MCF 10A (cell line): ENCODE results near the gene MYO16. TPM values are rescaled to one million over a fixed set of nuclear protein-coding genes. Genes with fewer than 3 reads are reported as not detected.

Experiments
- BruUV-seq: library from RNA; stranded (reverse); fragments of 400-500 nt; replicated peaks from 2 replicates; lab custom pipeline; 2021; lab: Mats Ljungman, UMichigan
- CTCF ChIA-PET: fragments of 300-600 bp; sonication (Branson Sonifier 250); formaldehyde crosslinking; extraction: SDS; loops from one replicate; lab custom pipeline; 2021; ENCODE audit warnings: antibody characterized with exemption, inconsistent platforms; lab: Yijun Ruan, JAX
- POLR2A ChIA-PET: fragments of 300-600, 350-650 bp; sonication (Branson Sonifier 250); formaldehyde crosslinking; extraction: SDS; loops from one replicate; lab custom pipeline; 2020; ENCODE audit warnings: antibody characterized with exemption, inconsistent platforms; lab: Yijun Ruan, JAX
- DNase-seq: peaks from one replicate; pipeline ENCODE4 v3.0.0-alpha.2; 2018; ENCODE audit not compliant: unreplicated experiment
- H3K27ac Mint-ChIP-seq: one replicate; pipeline ENCODE4 v1.8.0; 2022; ENCODE audit warnings: mild to moderate bottlenecking, low read depth, mixed read lengths; ENCODE audit not compliant: unreplicated experiment
- H3K27me3 Mint-ChIP-seq: one replicate; pipeline ENCODE4 v1.8.0; 2022; ENCODE audit warnings: mixed read lengths; ENCODE audit not compliant: insufficient read depth, unreplicated experiment
- H3K36me3 Mint-ChIP-seq: one replicate; pipeline ENCODE4 v1.8.0; 2022; ENCODE audit warnings: mild to moderate bottlenecking, moderate library complexity, mixed read lengths; ENCODE audit not compliant: insufficient read depth, unreplicated experiment
- H3K4me1 Mint-ChIP-seq: one replicate; pipeline ENCODE4 v1.8.0; 2022; ENCODE audit warnings: mixed read lengths; ENCODE audit not compliant: insufficient read depth, unreplicated experiment
- H3K4me3 Mint-ChIP-seq: one replicate; pipeline ENCODE4 v1.8.0; 2022; ENCODE audit warnings: mild to moderate bottlenecking, moderate library complexity, mixed read lengths; ENCODE audit not compliant: unreplicated experiment
- H3K9me3 Mint-ChIP-seq: one replicate; pipeline ENCODE4 v1.8.0; 2022; ENCODE audit warnings: mixed read lengths; ENCODE audit not compliant: unreplicated experiment
- intact Hi-C: fragments of 100-400 bp; cut with micrococcal nuclease; formaldehyde crosslinking; loops from 2 replicates; pipeline ENCODE4 v1.14.1; 2022
- total RNA-seq: library from RNA; stranded (reverse); gene quantifications from 2 replicates; pipeline ENCODE4 v1.2.3, GENCODE V29; 2022
- TF ChIP-seq, protein P1 (sequence below): fragments of 200-600 bp; IDR thresholded peaks from one replicate; pipeline ENCODE4 v1.8.0; 2022; ENCODE audit warnings: antibody characterized with exemption, mild to moderate bottlenecking; ENCODE audit not compliant: unreplicated experiment

The MYO16 gene
- total RNA-seq, 1 experiment from 2014 or later, result not detected

DNA sequence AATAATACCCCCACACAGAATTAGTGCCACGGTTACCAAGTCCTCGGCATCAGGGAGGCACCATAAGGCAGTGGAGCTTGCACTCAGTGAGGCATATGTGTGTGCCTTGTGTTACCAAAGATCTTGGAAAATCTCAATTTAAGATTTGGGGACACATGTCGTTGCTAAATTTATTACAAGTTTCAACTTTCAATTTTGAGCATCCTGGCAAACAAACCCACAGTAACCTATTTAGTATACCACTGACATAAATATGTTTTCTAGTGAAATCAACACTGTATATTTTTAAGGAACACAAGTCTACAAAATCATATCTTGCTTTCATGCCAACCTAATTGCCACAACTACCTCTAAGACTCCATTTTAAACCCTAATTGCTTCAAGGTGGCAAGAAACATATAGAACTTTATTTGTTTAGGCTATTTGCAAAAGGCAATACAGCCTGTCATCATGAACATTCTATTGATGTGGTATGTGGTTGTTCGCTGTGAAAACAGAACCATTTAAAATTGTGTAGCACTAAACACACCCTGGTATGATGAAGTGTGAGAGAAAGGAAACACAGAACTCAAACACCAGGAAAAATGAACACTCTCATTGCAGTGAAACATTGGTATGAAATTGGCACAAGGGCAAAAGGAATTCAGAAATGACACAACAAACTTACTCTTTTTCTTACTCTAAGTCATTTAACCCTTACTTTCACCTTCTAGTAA is 625.9 kb downstream of the MYO16 start:
- no peaks in the 10 kb centered on the region for H3K27me3 Mint-ChIP-seq
- intact Hi-C loops, result loop anchor here (5.0 kb wide), 4 partner anchors 108 to 857 kb away; no protein-coding TSS in a partner anchor
- no peak for DNase-seq
- no peaks in the 10 kb centered on the region for H3K9me3 Mint-ChIP-seq
- no peak overlapping the region for H3K4me3 Mint-ChIP-seq
- CTCF ChIA-PET, result interaction anchor here (0.6 to 1.0 kb wide), 2 partner anchors 9 to 17 kb away, joined by 3 read pairs; no protein-coding TSS in a partner anchor
- peaks cover 42% of the 10 kb centered on the region for H3K4me1 Mint-ChIP-seq
- H3K36me3 Mint-ChIP-seq, result peaks cover 54% of the 10 kb centered on the region
- H3K27ac Mint-ChIP-seq, result peak overlapping the region; percentile 96
- POLR2A ChIA-PET, result interaction anchor here (0.7 to 4.9 kb wide), 7 partner anchors 9 to 108 kb away, joined by 3 to 30 read pairs (median 20); no protein-coding TSS in a partner anchor
- no TSS peak for BruUV-seq
- TF ChIP-seq, protein P1, sequence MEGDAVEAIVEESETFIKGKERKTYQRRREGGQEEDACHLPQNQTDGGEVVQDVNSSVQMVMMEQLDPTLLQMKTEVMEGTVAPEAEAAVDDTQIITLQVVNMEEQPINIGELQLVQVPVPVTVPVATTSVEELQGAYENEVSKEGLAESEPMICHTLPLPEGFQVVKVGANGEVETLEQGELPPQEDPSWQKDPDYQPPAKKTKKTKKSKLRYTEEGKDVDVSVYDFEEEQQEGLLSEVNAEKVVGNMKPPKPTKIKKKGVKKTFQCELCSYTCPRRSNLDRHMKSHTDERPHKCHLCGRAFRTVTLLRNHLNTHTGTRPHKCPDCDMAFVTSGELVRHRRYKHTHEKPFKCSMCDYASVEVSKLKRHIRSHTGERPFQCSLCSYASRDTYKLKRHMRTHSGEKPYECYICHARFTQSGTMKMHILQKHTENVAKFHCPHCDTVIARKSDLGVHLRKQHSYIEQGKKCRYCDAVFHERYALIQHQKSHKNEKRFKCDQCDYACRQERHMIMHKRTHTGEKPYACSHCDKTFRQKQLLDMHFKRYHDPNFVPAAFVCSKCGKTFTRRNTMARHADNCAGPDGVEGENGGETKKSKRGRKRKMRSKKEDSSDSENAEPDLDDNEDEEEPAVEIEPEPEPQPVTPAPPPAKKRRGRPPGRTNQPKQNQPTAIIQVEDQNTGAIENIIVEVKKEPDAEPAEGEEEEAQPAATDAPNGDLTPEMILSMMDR, result no peak

DNA sequence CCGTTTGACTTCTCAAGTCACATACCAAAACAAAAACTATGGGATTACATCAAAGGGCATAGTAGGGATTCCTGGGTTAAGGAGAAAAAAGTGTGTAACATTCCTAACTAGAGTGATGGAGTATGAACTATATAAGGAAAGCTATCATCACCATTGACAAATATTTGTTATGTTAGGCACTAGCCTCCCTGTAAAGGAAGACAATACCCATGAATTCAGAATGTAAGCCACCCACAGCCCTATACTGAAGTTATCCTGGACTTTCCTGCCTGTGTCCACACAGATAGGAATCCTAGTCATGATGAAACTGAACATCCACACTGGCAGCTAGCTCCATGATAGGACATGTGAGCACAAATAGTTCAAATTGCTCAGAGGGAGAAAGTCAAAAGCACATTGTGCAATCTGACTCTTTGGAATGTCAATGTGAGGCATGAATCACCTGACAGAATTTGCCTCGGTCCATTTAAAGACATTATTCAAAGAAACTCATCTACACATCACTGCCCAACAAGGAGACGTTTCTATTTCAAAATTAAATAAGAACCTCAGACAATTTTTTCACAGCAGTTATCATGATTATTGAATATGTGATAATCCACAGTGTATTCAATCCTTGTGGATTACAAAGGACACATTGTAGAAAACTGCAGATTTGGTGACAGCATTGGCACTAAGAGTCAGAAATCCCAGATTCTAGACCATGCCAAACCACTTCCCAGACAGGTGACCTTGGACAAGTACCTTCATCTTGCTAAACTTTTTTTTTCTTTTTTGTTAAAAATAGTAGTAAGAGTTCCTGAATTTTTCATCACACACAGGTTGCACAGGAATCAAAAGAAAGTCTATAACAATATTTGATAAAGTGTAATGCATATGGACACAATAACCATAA is 627.7 kb downstream of the MYO16 start:
- Mint-ChIP-seq H3K4me1 (peaks cover 47% of the 10 kb centered on the region), H3K36me3 (peaks cover 57% of the 10 kb centered on the region), H3K4me3 (peak overlapping the region; percentile 48), H3K9me3 (no peaks in the 10 kb centered on the region), H3K27me3 (no peaks in the 10 kb centered on the region), H3K27ac (peak overlapping the region; percentile 96)
- CTCF ChIA-PET, result interaction anchor here (0.6 kb wide), 1 partner anchor 846 kb away, joined by 3 read pairs; no protein-coding TSS in a partner anchor
- DNase-seq, result peak; percentile 99
- TF ChIP-seq, protein P1, result no peak
- POLR2A ChIA-PET, result interaction anchor here (0.6 to 5.0 kb wide), 23 partner anchors 9 to 853 kb away, joined by 3 to 37 read pairs (median 4); no protein-coding TSS in a partner anchor
- TSS peak; percentile 99 for BruUV-seq
- intact Hi-C loops, result loop anchor here (5.0 kb wide), 4 partner anchors 110 to 855 kb away; no protein-coding TSS in a partner anchor
